GM18907 (cell line): ENCODE data around the gene NDUFA7.
"Not testable (repeated sequence)": the region's sequence is repeated elsewhere in the genome, so short reads cannot be mapped to it uniquely, and the experiment has no call there.

Experiments used
- ATAC-seq: cut with Tn5 transposase; IDR thresholded peaks from one replicate; pipeline ENCODE4 v1.9.1; 2021; ENCODE audit warnings: mild to moderate bottlenecking, moderate library complexity; ENCODE audit not compliant: unreplicated experiment

NDUFA7 gene

DNA sequence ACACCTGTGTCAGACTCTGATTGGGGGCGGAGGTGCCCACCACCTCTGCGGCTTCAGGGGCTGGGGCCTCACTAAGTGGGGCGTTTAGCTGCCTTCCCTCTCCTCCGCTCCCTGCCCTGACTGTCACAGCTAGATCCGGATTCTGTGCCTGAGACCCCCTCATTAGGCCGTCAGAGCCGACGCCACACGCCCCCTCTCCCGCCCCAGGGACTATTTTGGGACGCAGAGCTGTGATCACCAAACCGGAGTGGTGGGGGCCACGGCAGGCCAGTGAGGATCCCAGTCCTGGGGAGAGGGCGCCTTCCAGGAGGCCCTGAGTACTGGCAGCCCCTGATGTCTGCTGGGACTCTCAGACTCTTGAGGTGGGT is 21.1 kb upstream of the NDUFA7 start:
- ATAC-seq: no peak

DNA sequence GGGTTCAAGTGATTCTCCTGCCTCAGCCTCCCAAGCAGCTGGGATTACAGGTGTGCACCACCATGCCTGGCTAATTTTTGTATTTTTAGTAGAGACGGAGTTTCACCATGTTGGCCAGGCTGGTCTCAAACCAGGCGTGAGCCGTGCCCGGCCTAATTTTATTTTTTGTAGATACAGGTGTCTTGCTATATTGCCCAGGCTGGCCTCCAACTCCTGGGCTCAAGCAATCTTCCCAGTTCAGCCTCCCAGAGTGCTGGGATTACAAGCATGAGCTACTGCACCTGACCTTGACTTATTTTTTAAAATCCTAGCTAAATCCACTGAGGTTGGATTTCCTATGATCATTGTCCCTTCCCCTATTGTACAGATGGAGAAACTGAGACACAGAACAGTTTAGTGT is 20.3 kb upstream of the NDUFA7 start:
- ATAC-seq: not testable (repeated sequence)

DNA sequence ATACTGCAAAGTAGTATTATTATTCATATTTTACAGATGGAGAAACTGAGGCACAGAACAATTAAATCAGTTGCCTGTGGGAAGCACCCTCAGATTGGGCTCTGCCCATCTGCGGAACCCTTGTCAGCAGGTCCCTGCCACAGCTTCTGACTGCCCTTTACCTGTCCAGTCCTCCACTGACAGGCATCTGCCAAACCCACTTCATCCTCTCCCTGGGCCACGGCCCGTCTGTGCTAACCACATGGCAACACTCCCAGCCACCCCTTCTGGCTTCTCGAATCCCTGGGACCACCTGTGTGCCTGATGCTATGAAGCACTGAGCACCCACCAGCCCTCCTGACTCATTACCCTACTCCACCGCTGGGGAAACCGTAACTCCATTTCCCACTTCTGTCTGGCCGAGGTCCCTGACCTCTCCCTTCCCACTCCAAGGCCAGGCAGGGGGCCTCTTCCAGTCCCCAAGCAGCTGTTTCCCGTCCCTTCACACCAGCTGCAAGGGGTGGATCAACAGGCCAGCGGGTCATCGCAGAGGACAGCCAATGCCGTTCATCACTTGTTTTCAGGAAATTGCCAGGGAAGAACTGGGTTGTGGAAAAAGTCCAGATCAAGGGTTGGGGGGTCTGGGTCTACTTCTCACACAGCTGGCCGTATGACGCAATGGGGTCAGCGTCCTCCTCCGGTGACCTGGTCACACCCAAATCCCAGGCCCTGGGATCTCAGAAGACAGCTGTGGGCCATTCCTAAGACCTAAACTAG is 19.3 kb upstream of the NDUFA7 start:
- no peak for ATAC-seq

DNA sequence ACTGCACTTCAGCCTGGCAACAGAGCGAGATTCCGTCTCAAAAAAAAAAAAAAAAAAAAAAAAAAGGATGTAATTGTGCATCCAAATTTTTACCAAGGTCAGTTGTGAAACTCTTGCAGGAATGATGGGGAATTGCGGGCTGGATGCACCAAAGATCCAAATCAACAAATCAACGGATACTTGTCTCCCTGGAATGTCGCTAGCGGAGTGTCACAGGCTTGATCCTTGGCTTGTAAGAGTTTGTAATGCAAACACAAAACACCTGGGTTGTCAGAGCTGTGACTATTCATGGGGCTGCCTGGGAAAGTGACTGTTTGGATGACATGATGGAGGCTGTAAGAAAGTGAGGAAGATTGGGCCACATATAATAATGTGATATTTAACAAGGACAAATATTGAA is 17.7 kb upstream of the NDUFA7 start:
- no peak for ATAC-seq

DNA sequence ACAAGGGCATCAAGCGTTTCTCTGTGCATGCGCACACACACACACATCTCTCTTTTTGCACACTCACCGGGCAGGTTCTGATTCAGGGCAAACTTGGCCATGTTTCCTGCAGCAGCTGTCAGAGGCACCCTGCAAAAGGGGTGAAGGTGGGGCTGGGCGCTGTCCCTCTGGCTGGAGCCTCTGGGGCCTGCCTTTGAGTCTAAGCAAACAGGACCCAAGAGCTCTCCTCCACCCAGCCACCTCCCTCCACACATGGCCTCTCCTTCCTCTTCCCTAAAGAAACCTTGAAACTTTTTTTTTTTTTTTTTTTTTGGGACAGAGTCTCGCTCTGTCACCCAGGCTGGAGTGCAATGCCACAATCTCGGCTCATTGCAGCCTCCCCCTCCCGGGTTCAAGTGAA is 16.6 kb upstream of the NDUFA7 start:
- no peak for ATAC-seq

DNA sequence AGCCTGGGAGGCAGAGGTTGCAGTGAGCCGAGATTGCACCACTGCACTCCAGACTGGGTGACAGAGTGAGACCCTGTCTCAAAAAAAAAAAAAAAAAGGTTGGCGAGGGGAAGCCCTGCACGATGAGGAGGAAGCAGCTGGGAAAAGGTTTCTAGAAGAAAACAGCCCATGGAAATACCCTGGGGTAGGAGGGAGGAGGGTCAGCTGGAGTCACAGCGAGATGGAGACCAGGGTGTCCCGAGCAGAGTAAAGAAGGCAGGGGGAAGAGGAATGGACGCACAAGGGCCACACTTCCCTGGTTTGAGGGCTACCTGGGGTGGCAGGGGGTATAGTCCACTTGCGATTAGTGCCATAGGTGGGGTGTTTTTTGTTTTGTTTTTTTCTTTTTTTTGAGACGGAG is 15.5 kb upstream of the NDUFA7 start:
- no peak for ATAC-seq

DNA sequence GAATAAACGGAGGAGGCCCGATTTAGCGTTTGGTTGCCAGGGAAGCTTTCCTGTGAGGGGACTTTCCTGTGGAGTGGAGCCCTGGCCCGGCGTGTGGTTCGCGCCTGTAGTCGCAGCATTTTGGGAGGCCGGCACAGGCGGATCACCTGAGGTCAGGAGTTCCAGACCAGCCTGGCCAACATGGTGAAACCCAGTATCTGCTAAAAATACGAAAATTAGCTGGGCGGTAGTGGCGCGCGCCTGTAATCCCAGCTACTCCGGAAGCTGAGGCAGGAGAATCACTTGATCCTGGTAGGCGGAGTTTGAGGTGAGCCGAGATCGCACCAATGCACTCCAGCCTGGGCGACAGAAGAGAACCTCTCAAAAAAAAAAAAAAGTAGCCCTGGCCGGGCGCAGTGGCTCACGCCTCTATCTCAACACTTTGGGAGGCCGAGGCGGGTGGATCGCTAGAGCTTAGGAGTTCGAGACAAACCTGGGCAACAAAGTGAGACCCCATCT is 14.9 kb upstream of the NDUFA7 start:
- ATAC-seq: no peak

DNA sequence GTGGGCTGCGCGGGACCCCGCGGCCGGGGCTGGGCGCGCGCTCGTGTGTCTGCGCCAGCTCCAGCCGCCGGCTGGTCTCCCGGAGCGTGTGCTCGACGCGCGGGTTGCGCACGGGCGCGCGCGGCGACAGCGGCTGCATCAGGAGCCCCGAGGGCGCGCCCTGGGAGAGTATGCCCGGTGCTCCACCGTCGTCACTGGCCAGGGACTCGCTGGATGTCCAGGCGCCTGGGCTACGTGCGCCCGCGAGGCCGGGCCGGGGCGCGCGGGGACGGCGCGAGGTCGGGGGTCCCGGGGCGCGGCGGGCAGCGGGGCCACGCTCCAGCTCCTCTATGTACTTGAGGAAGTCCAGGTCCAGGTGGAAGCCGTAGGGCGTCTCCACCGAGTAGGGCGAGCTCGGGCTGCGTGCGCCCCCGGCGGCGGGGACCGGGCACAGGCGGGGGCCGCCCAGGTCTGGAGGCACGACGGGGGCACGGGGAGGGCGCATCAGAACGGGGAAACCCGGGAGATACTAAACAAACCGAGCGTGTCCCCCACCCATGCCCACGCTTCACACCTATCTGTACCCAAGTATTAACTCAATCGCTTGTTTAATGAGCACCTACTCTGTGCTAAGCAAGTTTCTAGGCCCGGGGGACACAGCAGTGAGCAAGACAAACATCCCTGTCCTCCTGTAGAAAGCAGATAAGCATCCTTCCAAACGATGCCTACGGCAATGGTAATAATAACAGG is 14.3 kb upstream of the NDUFA7 start:
- no peak for ATAC-seq

DNA sequence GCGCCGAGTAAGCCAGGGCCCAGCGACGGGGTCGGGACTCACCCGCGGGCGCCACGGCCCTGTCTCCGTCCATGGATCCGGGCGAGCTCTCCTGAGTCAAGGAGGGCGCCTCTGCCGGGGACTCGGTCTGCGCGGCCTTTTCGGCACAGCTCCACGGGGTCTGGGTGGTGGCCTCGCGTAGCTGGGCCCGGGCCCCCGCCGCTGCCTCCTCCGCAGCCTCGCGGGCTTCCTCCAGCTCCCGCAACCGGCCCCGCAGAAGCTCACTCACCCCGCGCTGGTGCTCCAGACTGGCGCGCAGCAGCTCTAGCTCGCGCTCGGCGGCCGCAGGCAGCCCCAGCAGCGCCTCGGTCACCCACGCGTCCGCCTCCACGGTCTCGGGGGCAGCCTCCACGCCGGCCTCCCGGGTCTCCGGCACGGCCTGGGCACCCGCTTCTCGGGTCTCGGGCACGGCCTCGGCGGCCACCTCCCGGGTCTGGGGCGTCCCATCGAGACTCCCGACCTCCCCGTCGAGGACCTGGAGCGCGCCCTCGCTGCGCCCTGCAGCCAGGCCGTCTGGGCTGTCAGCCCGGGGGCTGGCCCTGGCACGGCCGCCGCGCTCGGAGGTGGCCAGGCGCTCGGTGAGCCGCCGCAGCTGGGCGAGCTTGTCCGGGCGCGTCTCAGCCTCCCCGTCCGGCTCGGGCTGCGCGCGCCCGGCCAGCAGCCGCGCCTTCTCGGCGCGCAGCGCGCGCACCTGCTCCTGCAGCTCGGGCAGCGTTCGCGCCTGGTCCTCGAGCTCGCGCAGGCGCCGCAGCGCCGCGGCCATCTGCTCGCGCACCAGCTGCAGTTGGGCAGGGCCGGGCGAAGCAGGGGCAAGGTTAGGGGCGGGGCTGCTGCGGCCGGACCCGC is 13.5 kb upstream of the NDUFA7 start:
- ATAC-seq: no peak

DNA sequence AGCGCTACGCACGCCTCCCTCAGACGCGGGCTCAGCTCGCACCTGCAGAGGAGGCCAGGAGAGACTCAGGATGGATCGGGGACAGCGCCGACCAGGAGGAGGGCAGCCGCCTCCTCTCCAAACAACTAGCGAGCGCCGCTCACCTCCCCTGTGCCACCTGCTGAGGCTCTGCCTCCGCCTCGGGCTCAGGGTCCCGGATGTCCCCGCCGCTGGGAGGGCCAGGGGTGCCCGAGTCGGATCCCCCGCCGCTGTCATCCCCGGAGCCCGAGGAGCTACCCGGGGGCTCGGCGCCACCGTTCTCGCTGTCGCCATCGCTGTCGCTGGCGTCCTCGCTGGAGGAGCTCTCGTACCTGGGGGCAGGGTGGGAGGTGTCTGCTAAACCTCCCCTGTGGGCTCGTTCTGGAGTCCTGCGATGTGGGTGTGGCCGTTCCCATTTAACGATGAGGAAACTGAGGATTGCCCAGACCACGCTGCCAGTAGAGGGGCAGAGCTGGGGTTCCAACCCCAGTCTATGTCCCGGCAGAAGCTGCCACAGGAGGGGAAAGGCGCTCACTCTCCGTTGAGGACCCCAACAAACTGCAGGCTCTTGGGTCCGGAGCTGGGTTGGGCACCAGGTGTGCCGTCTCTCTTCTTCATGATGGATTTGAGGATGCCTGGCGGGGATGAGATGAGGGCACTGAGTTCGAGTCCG is 12.7 kb upstream of the NDUFA7 start:
- ATAC-seq: no peak

DNA sequence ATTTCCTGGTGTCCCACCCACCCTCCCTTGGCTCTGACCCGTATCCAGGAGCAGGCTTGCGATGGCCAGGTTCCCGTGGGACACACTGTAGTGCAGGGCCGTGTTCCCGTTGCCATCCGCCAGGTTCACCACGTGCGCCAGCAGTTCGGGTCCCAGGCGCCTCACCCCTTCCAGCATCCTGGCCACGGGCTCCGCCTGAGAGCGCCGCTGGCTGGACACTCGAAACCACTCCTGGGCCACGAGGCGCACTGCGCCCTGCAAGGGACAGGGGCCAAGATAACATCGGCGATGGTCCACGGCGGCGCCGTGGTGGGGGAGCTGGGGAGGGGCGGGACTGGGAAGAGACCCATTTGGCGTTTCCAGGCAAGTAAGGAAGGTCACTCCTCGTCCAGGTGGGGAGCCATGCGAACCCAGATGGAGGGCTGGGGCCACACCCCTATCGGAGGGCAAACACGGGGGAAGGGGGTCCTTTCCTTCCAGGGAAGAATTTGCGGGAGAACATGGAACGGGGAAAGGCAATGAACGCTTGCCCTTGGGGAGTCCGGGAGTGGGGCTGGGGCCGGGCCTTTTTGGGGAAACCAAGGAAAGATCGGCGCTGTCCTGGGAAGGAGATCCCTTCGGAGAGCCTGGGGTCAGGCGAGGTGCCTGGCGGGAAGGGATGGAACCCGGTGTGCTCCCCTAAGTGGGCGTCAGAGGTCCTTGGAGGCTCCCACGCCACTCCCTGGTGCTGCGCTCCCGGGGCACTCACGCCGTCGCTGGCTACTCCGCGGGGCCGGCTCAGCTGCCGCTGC is 12.0 kb upstream of the NDUFA7 start:
- ATAC-seq: no peak

DNA sequence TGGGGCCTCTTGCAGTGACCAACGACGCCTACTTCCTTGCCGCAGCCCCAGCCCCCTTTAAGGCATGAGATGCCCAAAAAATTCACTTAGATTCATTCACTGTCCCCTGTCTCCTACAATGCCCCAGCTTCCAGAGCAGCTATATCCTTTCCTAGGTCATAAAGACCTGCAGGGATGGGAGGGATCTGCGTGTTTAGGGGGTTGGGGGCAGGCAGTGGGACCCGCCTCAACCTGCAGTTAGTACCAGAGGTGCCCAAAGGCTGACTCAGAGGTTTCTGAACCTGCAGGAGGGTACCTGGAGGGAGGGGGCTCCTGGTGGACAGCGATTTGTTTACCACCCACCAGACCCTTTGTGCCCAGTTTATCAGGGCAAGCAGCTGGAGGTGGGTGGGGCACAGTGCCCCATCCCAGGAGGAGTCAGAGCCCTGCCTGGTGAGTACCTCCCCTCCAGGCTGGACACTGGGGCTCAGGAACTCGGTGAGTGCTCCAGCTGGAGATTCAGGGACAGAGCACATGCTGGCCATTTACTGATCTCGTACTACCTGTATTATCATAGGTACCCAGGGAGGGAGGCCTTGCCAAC is 10.2 kb upstream of the NDUFA7 start:
- no peak for ATAC-seq

DNA sequence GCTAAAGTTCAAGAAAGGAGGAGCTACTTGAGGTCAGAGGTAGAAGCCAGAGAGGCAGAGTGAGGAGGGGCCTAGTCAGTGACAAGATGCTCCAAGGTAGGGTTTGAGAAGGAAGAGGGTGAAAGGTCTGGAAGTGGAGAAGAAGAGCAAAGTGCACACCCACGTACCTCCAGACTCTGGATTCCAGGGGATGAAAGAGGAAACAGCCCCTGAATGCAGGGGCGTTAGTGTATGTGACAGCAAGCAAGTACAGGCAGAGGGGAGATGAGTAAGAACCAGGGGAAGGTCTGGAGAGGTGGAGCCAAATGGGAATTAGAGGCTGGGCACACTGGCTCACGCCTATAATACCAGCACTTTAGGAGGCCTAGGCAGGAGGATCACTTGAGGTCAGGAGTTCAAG is 8.8 kb upstream of the NDUFA7 start:
- ATAC-seq: no peak

DNA sequence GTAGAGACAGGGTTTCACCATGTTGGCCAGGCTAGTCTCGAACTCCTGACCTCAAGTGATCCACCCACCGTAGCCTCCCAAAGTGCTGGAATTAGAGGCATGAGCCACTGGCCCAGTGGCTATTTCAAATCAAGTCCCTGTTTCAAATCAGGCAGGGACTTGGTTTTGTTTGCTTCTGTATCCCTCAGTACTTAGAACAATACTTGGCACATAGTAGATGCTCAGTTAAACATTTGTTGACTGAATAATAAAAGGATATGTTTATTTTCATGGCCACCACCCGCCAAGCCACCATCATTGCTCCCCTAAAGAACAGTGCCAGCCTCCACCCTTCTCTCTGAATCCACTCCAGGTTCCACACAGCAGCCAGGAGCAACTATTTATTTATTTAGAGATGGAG is 4.3 kb upstream of the NDUFA7 start:
- ATAC-seq: no peak

DNA sequence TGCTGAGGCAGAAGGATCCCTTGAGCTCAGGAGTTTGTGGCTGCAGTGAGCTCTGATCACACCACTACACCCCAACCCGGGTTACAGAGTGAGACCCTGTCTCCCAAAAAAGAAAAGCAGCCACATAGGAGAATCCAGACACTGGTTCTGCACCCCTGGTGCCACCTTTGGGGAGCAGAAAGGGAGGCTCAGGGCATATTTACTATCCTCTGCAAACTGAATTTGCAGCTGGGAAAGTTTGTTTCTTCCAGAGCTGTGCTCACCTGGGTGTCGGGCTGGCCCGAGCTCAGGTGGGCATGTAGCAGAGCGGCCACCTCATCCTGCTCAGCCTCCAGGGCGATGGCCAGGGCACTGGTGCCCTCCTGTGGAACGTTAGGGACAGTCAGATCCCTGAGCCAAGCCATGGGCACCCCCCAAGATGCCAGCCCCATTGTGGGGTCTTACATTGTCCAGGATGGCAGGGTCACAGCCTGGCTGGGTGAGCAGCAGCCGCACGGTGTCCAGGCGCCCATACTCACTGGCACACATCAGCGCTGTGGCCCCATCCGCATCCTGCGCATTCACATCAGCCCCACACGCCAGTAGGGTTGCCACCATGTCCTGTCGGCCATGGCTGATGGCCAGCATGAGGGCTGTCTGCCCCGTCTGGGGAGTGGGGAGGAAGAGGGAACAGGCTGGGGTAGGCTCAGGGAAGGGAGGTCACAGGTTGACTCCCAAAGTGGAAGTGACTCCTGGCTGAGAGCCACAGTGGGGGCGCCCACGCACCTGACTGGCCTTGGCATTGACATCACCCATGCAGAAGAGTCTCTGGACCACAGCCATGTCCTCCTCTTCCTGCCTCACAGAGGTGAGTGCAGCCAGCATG is 3.2 kb upstream of the NDUFA7 start:
- ATAC-seq: no peak

DNA sequence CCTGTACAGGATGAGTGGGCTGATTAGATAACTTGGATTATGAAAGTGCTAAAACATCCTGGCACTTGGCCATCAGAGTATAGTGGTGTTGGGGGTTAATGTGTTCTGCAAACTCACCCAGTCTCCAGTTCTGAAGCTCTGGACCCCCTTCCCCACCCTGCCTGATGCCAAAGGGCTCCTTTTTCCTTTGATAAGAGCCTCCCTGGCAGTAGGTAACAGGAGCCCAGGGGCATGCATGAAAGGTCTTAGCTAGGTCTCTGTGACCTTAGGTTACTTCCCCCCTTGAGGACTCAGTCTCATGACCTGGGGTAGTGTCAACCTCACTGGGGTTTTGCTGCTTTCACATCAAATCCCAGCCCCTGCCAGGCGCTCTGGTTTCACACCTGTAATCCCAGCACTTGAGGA is 2.6 kb upstream of the NDUFA7 start:
- no peak for ATAC-seq

DNA sequence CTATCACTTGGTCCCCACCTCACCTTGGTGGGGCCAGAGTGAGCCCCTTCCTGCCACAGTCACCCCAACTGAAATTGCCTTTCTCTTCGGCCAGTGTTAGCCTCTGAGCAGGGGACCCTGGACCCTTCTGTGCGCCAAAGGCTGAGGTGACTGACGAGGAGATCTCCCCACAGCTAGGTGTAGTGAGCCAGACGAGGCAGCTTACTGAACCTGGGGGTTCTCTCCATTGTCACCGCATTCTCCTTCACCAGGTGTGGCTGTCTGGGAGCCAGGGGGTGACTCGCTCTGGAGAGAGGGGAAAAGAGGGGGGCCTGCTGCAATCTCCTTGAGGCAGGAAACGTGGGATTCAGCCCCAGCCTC is 1.4 kb upstream of the NDUFA7 start:
- ATAC-seq: no peak

DNA sequence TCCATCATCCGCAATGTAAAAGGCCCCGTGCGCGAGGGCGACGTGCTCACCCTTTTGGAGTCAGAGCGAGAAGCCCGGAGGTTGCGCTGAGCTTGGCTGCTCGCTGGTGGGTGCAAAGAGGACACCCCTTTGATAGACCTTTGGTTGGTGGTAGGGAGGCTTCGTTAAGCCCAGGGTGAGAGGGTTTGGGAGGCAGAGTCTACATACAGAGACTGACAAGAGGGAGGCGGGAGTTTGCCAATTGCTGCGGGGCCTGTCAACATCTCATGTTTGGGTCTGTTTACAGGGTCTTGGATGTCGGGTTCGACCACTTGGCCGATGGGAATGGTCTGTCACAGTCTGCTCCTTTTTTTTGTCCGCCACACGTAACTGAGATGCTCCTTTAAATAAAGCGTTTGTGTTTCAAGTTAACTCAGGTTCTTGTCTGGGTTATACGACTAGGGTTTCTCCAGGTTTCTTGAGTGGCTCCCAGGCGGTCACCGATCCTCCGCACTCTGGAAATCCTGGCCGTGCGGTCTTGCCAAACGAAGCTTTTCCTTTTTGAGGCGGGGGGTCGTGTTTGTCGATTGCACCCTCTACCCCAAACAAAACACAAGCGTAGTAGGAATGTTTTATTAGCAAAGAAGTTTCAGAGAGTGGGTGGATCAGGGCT is 937 bp upstream of the NDUFA7 start:
- no peak for ATAC-seq
